ENCODE results near the gene KANK4.

Gene KANK4

GRCh38 chr1:62336995-62337705 lies 17.9 kb upstream of the KANK4 start:
- no peak for DNase-seq

- DNase-seq = no peak
Measured at GRCh38 chr1:62336638-62336994, 17.4 kb upstream of the KANK4 start.

- no peak for DNase-seq
Measured at GRCh38 chr1:62335656-62336055, 16.4 kb upstream of the KANK4 start.

GRCh38 chr1:62334434-62334985 lies 15.3 kb upstream of the KANK4 start:
- DNase-seq = no peak

GRCh38 chr1:62333441-62333840 lies 14.2 kb upstream of the KANK4 start:
- DNase-seq = no peak

- no peak for DNase-seq
Measured at GRCh38 chr1:62327360-62328055, 8.3 kb upstream of the KANK4 start.

GRCh38 chr1:62325681-62326080 lies 6.4 kb upstream of the KANK4 start:
- DNase-seq = no peak

- DNase-seq = no peak
Measured at GRCh38 chr1:62325081-62325480, 5.8 kb upstream of the KANK4 start.

DNA sequence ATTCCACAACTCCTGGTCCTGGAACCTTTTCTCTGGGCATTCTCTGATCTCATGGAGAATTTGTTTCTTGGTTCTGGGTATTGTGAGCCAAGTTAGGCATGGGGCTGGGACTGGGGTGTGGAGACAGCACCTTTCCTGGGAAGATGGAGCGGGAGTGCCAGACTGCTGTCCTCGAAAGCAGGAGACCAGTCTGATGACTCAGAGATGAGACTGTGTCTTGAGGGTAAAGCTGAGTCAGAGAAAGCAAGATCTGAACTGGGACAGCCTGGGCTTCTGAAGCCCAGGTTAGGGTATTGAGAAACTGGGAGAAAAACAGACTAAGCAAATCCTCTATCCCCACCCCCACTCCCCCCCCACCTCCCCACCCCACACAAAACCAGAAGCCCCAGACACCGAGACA lies 2.2 kb upstream of the KANK4 start:
- no peak for DNase-seq

- DNase-seq = no peak
Measured at GRCh38 chr1:62318320-62318755, 896 bp downstream of the KANK4 start.

DNA sequence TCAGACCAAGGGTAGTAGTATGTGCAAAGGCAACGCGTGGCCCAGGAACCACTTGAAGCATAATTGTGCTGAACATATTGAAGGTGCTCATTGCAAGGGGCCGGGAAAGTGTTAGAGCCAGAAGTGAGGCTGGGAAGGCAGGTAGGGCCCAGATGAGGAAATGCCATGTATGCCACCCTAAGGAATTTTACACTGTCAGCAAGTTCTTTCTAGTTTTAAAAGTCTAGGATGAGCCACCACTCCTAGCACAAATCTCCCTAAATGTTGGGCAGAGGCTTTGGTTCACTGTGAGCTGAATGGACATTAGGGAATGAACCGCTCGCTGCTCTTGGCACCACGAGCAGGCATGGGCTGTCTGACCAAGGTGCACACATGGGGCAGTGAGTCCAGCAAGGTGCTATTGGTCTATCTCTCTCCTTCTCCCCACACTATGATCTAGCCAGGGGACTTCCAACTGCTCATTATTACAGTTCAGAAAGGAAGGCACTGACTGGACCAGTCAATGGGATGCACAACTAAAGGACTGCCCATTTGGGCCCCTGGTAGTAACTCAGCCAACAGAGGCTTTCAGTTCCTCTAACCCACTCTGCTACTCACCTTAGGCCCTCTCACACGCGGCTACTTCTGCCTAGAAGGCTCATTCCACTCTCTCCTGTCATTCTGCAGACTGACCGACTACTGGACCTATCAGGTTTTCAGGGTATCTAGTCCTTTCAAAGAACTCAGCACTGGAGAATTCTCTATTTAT lies 2.0 kb downstream of the KANK4 start:
- DNase-seq = no peak

- DNase-seq = no peak
Measured at GRCh38 chr1:62316135-62316534, 3.1 kb downstream of the KANK4 start.

DNA sequence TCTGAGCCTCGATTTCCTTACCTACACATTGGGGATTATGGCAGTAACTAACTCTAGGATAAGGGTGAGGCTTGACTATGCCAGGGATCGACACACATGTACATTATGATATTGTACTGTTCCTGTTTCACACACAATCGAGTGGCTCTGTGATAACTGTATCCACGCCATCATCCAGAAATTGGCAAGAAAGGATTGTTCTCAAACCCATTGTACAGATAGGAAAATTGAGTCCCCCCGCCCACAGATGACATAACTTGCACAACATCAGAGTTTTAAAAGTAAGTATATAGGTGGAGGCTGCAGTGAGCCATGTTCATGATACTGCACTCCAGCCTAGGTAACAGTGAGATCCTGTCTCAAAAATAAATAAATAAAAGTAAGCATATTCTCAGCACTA lies 3.8 kb downstream of the KANK4 start:
- no peak for DNase-seq

GRCh38 chr1:62314454-62315350 lies 4.5 kb downstream of the KANK4 start:
- no peak for DNase-seq

DNA sequence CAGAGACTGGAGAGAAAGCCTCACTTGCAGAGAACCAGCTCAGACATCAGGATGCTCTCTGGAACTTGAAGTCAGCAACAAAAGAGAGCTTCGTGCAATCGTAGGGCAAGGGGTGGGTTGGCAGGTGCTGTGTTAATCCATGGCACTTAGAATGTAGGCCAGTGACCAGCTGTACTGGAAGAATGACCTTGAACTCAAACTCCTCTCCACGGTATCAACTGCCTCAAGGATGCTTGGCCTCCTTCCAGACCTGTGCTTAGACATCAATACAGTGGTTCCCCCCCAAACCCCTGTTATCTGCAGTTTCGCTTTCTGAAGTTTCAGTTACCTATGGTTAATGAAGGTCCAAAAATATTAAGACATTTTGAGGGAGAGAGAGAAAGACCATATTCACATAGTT lies 6.5 kb downstream of the KANK4 start:
- DNase-seq = no peak

GRCh38 chr1:62311473-62311943 lies 7.7 kb downstream of the KANK4 start:
- no peak for DNase-seq

DNA sequence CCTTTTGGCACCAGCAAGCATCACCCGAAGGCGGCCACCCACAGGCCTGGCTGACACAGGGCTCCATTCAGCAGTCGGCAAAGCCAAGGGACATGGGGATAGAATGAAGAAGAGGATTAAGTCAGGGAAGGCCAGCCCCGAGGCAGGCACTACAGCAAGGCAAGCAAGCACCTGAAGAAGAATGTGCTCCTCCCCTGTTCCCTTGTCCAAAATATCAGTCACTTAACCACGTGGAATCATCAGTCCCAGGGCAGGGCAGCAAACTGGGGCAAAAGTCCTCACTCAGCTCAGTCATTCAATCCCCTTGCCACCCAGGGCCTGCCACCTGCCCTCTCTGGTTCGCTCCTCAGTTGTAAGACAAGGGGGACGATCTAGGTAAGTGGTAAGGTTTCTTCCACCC lies 9.3 kb downstream of the KANK4 start:
- DNase-seq = no peak

DNA sequence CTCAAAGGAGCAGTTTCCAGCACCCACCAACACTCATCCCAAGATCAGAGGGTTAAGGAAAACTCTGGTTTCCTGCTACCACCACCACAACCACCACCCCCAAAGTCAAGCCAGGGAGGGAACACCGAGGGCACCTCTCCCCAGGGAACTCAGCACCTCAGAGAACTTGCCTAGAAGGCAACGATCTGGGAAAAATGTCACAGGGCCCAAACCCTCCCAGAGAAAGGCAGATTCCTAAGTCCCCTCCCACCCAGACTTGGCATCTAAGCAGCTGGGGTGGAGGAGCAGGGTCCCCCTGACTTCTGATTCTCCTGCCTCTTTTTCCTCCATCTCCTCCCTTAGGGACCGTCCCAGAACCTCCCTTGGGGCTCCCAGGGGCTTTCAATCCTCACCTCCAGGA lies 10.6 kb downstream of the KANK4 start:
- DNase-seq = no peak

DNA sequence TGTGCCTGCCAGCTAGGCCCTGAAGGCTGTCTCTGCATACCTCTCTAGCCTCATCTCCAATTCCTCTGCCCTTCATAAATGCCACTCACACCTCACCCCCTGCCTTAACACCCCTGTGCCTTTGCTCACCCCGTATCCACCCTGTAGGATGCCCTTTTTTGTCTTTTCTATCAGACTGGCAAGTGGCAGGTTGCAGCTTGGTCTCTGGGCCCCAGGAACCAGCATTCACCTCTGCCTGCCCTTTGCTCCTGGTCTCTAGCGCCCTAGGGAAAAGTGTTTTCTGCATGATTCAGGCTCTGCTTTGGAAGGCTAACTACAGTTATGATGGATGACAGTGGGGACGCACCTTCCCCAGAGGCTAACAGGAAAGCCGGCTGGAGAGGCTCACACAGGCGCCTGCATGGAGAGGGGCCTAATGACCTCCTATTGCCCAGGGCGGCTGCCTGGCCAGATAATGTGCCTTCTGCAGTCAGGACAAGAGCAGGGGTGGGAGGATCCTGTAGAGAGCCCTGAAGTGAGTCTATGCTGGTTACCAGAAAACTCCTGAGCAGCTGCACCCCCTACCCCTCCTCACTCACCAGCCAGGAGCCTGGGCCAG lies 11.2 kb downstream of the KANK4 start:
- no peak for DNase-seq

DNA sequence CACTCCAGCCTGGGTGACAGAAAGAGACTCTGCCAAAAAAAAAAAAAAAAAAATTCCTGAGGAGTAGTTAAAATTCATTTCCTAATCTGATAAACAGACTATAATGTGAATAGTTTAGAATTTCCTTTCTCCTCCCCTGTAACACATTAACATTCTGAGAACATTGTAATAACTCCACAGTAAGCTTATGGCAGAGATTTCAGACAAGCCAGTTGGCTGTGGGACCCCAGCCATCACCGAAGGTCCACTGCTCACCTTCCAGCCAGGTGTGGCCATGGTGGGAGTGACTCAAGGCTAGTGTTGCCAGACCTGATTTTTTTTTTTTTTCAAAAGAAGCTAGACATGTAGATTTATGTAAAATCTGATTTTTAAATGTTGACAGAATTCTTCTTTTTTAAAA lies 11.8 kb downstream of the KANK4 start:
- no peak for DNase-seq

- no peak for DNase-seq
Measured at GRCh38 chr1:62306065-62306464, 13.2 kb downstream of the KANK4 start.

- DNase-seq = no peak
Measured at GRCh38 chr1:62304975-62305374, 14.3 kb downstream of the KANK4 start.

Data from stimulated activated CD4-positive, alpha-beta T cell treated with anti-CD3 and anti-CD28 coated beads, Interleukin-12 subunit alpha, Interleukin-12 subunit beta, amount 100 ng/mL, for 4 hours (primary cell).